Activated B cell treated with CpG ODN at 0.5 μM for 24 hours (primary cell): ENCODE measurements around the gene TMEM30B. TPM values are rescaled to one million over a fixed set of nuclear protein-coding genes. Genes with fewer than 3 reads are reported as not detected.

Source experiments
- ATAC-seq: fragments of 200-7000 bp; cut with Tn5 transposase; one replicate; pipeline ENCODE4 v1.10.0; 2021; ENCODE audit warnings: low read depth, mild to moderate bottlenecking, moderate library complexity
- CTCF ChIA-PET: fragments of 350-600 bp; sonication (Branson Sonifier 250); formaldehyde crosslinking; loops from one replicate; lab custom pipeline; 2021; ENCODE audit warnings: antibody characterized with exemption; lab: Charles Lee
- POLR2A ChIA-PET: fragments of 350-600 bp; sonication (Branson Sonifier 250); formaldehyde crosslinking; loops from one replicate; lab custom pipeline; 2021; ENCODE audit warnings: antibody characterized with exemption; lab: Charles Lee
- DNase-seq: peaks from one replicate; pipeline ENCODE4 v3.0.0; 2022
- H3K27ac Mint-ChIP-seq: one replicate; pipeline ENCODE4 v1.8.0; 2020; ENCODE audit warnings: mixed read lengths
- H3K27me3 Mint-ChIP-seq: one replicate; pipeline ENCODE4 v1.8.0; 2021; ENCODE audit warnings: mixed read lengths
- H3K36me3 Mint-ChIP-seq: one replicate; pipeline ENCODE4 v1.8.0; 2021; ENCODE audit warnings: low read depth, mixed read lengths
- H3K4me1 Mint-ChIP-seq: one replicate; pipeline ENCODE4 v1.8.0; 2021; ENCODE audit warnings: mixed read lengths
- H3K4me3 Mint-ChIP-seq: one replicate; pipeline ENCODE4 v1.8.0; 2020; ENCODE audit warnings: mild to moderate bottlenecking, mixed read lengths
- H3K9me3 Mint-ChIP-seq: one replicate; pipeline ENCODE4 v1.8.0; 2020; ENCODE audit warnings: mixed read lengths
- CTCF ChIP-seq: fragments of 200-600 bp; IDR thresholded peaks from one replicate; pipeline ENCODE4 v1.8.0; 2022; ENCODE audit warnings: antibody characterized with exemption, mild to moderate bottlenecking
- intact Hi-C: fragments of 100-400 bp; cut with micrococcal nuclease; formaldehyde crosslinking; loops from one replicate; pipeline ENCODE4 v1.15.1; 2024
- total RNA-seq: library from RNA; stranded (reverse); gene quantifications from 2 replicates; pipeline ENCODE4 v1.2.3, GENCODE V29; 2022

TMEM30B gene
- total RNA-seq, 1 donor from 2014 or later = not detected

- intact Hi-C loops = loop anchor here (1.0 to 2.0 kb wide), 3 partner anchors 17 to 857 kb away; no protein-coding TSS in a partner anchor
- ChIA-PET POLR2A (no interaction called here), CTCF (interaction anchor here (0.6 to 1.8 kb wide), 5 partner anchors 11 to 857 kb away, joined by 3 to 5 read pairs (median 4); no protein-coding TSS in a partner anchor)
- Mint-ChIP-seq H3K27me3 (peaks cover 51% of the 10 kb centered on the region), H3K4me3 (peak overlapping the region; percentile 50), H3K4me1 (peaks cover 2% of the 10 kb centered on the region), H3K27ac (no peak overlapping the region), H3K36me3 (no peaks in the 10 kb centered on the region), H3K9me3 (no peaks in the 10 kb centered on the region)
- DNase-seq (peak; percentile 37), ATAC-seq (peak; percentile 79)
- TF ChIP-seq CTCF = peak; percentile 93
These were observed 11.6 kb downstream of the TMEM30B start for GRCh38 chr14:61269321-61270083.

- ChIA-PET POLR2A (no interaction called here), CTCF (interaction anchor here (0.6 to 1.8 kb wide), 7 partner anchors 8 to 858 kb away, joined by 3 to 5 read pairs (median 3); no protein-coding TSS in a partner anchor)
- Mint-ChIP-seq H3K4me3 (no peak overlapping the region), H3K9me3 (no peaks in the 10 kb centered on the region), H3K36me3 (no peaks in the 10 kb centered on the region), H3K27ac (no peak overlapping the region), H3K4me1 (peaks cover 2% of the 10 kb centered on the region), H3K27me3 (peaks cover 46% of the 10 kb centered on the region)
- no peak for TF ChIP-seq CTCF
- ATAC-seq (no peak), DNase-seq (no peak)
- intact Hi-C loops = loop anchor here (1.0 to 2.0 kb wide), 3 partner anchors 17 to 858 kb away; no protein-coding TSS in a partner anchor
These were observed 12.3 kb downstream of the TMEM30B start for GRCh38 chr14:61268812-61269211.

GRCh38 chr14:61266891-61267740 is 14.0 kb downstream of the TMEM30B start:
- Mint-ChIP-seq H3K27ac (no peak overlapping the region), H3K9me3 (no peaks in the 10 kb centered on the region), H3K4me1 (peaks cover 2% of the 10 kb centered on the region), H3K36me3 (no peaks in the 10 kb centered on the region), H3K4me3 (no peak overlapping the region), H3K27me3 (peaks cover 42% of the 10 kb centered on the region)
- TF ChIP-seq CTCF = no peak
- DNase-seq = no peak
- ChIA-PET CTCF (interaction anchor here (1.1 kb wide), 1 partner anchor 15 kb away, joined by 4 read pairs; no protein-coding TSS in a partner anchor), POLR2A (no interaction called here)
- intact Hi-C loops = no loop called here
- ATAC-seq = no peak

- intact Hi-C loops = no loop called here
These were observed 14.7 kb downstream of the TMEM30B start for GRCh38 chr14:61266436-61266835.

More at GRCh38 chr14:61266436-61266835, 14.7 kb downstream of the TMEM30B start:
- no peak for TF ChIP-seq CTCF
- ATAC-seq (no peak), DNase-seq (no peak)
- CTCF ChIA-PET = interaction anchor here (1.1 kb wide), 1 partner anchor 14 kb away, joined by 4 read pairs; no protein-coding TSS in a partner anchor
- no peak overlapping the region for H3K27ac Mint-ChIP-seq
- no peaks in the 10 kb centered on the region for H3K36me3 Mint-ChIP-seq
- H3K27me3 Mint-ChIP-seq = peaks cover 39% of the 10 kb centered on the region
- H3K4me3 Mint-ChIP-seq = no peak overlapping the region
- POLR2A ChIA-PET = no interaction called here
- H3K4me1 Mint-ChIP-seq = peaks cover 2% of the 10 kb centered on the region
- H3K9me3 Mint-ChIP-seq = no peaks in the 10 kb centered on the region
